Activated CD8-positive, alpha-beta memory T cell treated with anti-CD3 and anti-CD28 coated beads for 24 hours (primary cell): ENCODE data around the gene ALDOA.
"Not testable (repeated sequence)": the region's sequence is repeated elsewhere in the genome, so short reads cannot be mapped to it uniquely, and the experiment has no call there.

ENCODE experiments used
- DNase-seq: peaks from one replicate; pipeline ENCODE4 v3.0.0-alpha.2; 2020

The ALDOA gene

GRCh38 chr16:30065102-30065942 is at the start of gene ALDOA:
TSS of gene ALDOA (plus strand) at chr16:30065760. CDS start at chr16:30066898, 1,138 bp downstream.
- DNase-seq: peak; percentile 97

- no peak for DNase-seq
Observed at GRCh38 chr16:30016555-30017276, 48.8 kb upstream of the ALDOA start.

- DNase-seq: no peak
Observed at GRCh38 chr16:30017277-30017656, 48.3 kb upstream of the ALDOA start.

- not testable (repeated sequence) for DNase-seq
Observed at GRCh38 chr16:30017937-30018336, 47.6 kb upstream of the ALDOA start.

GRCh38 chr16:30018731-30019158 is 46.8 kb upstream of the ALDOA start:
- DNase-seq: no peak

- no peak for DNase-seq
Observed at GRCh38 chr16:30022887-30023286, 42.7 kb upstream of the ALDOA start, which contains the start of gene C16orf92. TSS of gene C16orf92 (plus strand) at chr16:30023198. CDS start at chr16:30023341, 143 bp downstream.

- no peak for DNase-seq
Observed at GRCh38 chr16:30023586-30023985, 42.0 kb upstream of the ALDOA start.

GRCh38 chr16:30024451-30024850 is 41.1 kb upstream of the ALDOA start:
- DNase-seq: no peak

GRCh38 chr16:30025156-30025555 is 40.4 kb upstream of the ALDOA start:
- no peak for DNase-seq

- DNase-seq: no peak
Observed at GRCh38 chr16:30025574-30025973, 40.0 kb upstream of the ALDOA start.

GRCh38 chr16:30026449-30026848 is 39.1 kb upstream of the ALDOA start:
- DNase-seq: no peak

- DNase-seq: no peak
Observed at GRCh38 chr16:30027588-30028437, 37.7 kb upstream of the ALDOA start.

- peak; percentile 66 for DNase-seq
Observed at GRCh38 chr16:30028438-30029076, 37.0 kb upstream of the ALDOA start.

GRCh38 chr16:30030011-30030685 is 35.4 kb upstream of the ALDOA start:
- DNase-seq: no peak

GRCh38 chr16:30030841-30031413 is 34.6 kb upstream of the ALDOA start, which contains the start of gene TLCD3B:
TSS of gene TLCD3B (minus strand) at chr16:30031271. CDS start at chr16:30030527, 744 bp downstream.
- DNase-seq: no peak

- no peak for DNase-seq
Observed at GRCh38 chr16:30031477-30031918, 34.1 kb upstream of the ALDOA start.

GRCh38 chr16:30032083-30032819 is 33.3 kb upstream of the ALDOA start:
- DNase-seq: peak; percentile 84

GRCh38 chr16:30033270-30033669 is 32.3 kb upstream of the ALDOA start:
- DNase-seq: no peak

GRCh38 chr16:30040221-30040620 is 25.3 kb upstream of the ALDOA start:
- DNase-seq: no peak

GRCh38 chr16:30040690-30041089 is 24.9 kb upstream of the ALDOA start:
- not testable (repeated sequence) for DNase-seq

- DNase-seq: no peak
Observed at GRCh38 chr16:30041841-30042240, 23.7 kb upstream of the ALDOA start.
